Measurements from ENCODE around the gene STAT1. TPM values are rescaled to one million over a fixed set of nuclear protein-coding genes. Genes with fewer than 3 reads are reported as not detected.

Gene STAT1
- 433 and 537 TPM in 2 replicates for total RNA-seq

DNA sequence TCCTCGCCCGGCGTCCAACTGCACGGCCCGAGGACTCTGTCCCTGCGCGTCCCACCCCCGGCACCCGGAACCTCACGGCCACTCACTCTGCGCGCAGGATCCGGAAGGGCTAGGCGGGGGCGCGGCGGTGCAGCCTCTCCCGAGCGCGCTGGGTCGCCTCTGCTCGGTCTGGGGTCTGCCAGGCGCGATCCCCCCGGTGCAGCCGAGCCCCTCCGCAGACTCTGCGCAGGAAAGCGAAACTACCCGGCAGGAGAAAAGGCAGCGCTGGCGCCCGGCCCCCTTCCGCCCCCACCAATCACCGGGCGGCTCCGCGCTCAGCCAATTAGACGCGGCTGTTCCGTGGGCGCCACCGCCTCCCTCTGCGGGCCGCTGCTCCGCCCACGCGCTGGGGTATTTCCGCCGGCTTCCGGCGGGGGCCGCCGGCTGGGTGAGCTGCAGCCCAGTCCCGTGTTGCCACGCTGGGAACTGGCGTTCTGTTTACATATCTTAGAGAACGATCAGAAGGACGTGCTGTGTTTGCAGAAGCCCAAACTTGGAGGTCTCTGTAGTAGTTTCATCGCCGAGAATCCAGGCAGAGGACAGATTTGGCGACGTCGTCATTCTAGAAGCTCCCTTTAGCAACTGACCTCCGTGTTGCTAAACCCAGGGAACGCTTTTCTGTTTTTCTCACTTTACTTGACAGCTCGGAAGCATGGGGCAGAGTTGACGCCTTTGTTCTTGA, at the start of gene STAT1:
STAT1 (minus strand) TSS at position 240 of the 721 bp plus-strand sequence. CDS start 4,168 bp downstream, outside the sequence.

Other genes with a start within 250 kb of the STAT1 start
- gene GLS, start 133.3 kb downstream of the STAT1 start, total RNA-seq = 514 and 532 TPM in 2 replicates
- gene STAT4, start 136.8 kb upstream of the STAT1 start, total RNA-seq = 5.6 and 10.1 TPM in 2 replicates
- gene MYO1B, start 231.2 kb upstream of the STAT1 start, total RNA-seq = 274 and 293 TPM in 2 replicates